ENCODE results near the gene FMNL2. TPM values are rescaled to one million over a fixed set of nuclear protein-coding genes. Genes with fewer than 3 reads are reported as not detected.

Gene FMNL2
- total RNA-seq, 1 experiment from 2014 or later, result 38.2 TPM

DNA sequence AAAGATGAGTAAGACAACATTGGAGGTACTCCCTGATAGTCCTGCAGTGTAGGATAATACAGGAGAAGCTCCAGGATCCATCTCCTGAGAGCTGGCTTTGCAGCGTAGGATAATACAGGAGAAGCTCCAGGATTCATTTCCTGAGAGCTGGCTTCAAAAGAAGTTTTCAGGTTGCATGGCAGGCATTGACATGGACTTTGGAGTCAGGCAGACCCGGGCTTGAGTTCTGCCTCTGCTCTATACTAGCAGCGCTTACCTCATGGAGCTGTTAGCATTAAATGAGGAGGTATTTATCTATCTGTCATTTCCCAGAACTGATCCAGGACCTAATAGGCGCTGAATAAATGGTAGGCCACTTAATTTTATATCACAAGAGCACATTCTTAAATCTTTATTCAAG lies 97.8 kb downstream of the FMNL2 start:
- ChIA-PET POLR2A (no interaction called here), CTCF (no interaction called here)
- Histone ChIP-seq H3K36me3 (ENCODE audit: control insufficient read depth, insufficient read depth, low read length) (no peaks in the 10 kb centered on the region), H3K9me3 (no peaks in the 10 kb centered on the region), H3K4me3 (ENCODE audit: low read depth, low read length) (no peak overlapping the region), H3K27me3 (replicated peaks; ENCODE audit: control insufficient read depth, insufficient read depth, low read length) (no peaks in the 10 kb centered on the region), H3K4me1 (no peaks in the 10 kb centered on the region)
- Mint-ChIP-seq H3K27me3 (ENCODE audit: insufficient read depth, unreplicated experiment) (no peaks in the 10 kb centered on the region), H3K27ac (ENCODE audit: unreplicated experiment) (no peak overlapping the region), H3K9me3 (ENCODE audit: unreplicated experiment) (no peaks in the 10 kb centered on the region), H3K4me1 (ENCODE audit: low read depth, unreplicated experiment) (peaks cover 10% of the 10 kb centered on the region), H3K36me3 (ENCODE audit: insufficient read depth, unreplicated experiment) (no peaks in the 10 kb centered on the region), H3K4me3 (ENCODE audit: unreplicated experiment) (no peak overlapping the region)
- intact Hi-C loops (cut with micrococcal nuclease; ENCODE audit: unreplicated experiment), result no loop called here
- DNase-seq, result no peak
- TF ChIP-seq, protein P1, sequence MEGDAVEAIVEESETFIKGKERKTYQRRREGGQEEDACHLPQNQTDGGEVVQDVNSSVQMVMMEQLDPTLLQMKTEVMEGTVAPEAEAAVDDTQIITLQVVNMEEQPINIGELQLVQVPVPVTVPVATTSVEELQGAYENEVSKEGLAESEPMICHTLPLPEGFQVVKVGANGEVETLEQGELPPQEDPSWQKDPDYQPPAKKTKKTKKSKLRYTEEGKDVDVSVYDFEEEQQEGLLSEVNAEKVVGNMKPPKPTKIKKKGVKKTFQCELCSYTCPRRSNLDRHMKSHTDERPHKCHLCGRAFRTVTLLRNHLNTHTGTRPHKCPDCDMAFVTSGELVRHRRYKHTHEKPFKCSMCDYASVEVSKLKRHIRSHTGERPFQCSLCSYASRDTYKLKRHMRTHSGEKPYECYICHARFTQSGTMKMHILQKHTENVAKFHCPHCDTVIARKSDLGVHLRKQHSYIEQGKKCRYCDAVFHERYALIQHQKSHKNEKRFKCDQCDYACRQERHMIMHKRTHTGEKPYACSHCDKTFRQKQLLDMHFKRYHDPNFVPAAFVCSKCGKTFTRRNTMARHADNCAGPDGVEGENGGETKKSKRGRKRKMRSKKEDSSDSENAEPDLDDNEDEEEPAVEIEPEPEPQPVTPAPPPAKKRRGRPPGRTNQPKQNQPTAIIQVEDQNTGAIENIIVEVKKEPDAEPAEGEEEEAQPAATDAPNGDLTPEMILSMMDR (IDR thresholded peaks at IDR 0.05; ENCODE audit: insufficient read depth in 1 of 2, low read depth in 1 of 2, low read length in 1 of 2, severe bottlenecking in 1 of 2, unreplicated experiment in 1 of 2), result no peak
- no TSS peak for BruUV-seq (replicated peaks)

GRCh38 chr2:152433289-152433688 lies 98.3 kb downstream of the FMNL2 start:
- Mint-ChIP-seq H3K27ac (ENCODE audit: unreplicated experiment) (no peak overlapping the region), H3K36me3 (ENCODE audit: insufficient read depth, unreplicated experiment) (no peaks in the 10 kb centered on the region), H3K4me1 (ENCODE audit: low read depth, unreplicated experiment) (peaks cover 10% of the 10 kb centered on the region), H3K27me3 (ENCODE audit: insufficient read depth, unreplicated experiment) (no peaks in the 10 kb centered on the region), H3K9me3 (ENCODE audit: unreplicated experiment) (no peaks in the 10 kb centered on the region), H3K4me3 (ENCODE audit: unreplicated experiment) (no peak overlapping the region)
- H3K36me3 ChIP-seq (ENCODE audit: control insufficient read depth, insufficient read depth, low read length), result no peaks in the 10 kb centered on the region
- H3K27me3 ChIP-seq (replicated peaks; ENCODE audit: control insufficient read depth, insufficient read depth, low read length), result no peaks in the 10 kb centered on the region
- BruUV-seq (replicated peaks), result no TSS peak
- POLR2A ChIA-PET, result no interaction called here
- TF ChIP-seq, protein P1 (IDR thresholded peaks at IDR 0.05; ENCODE audit: insufficient read depth in 1 of 2, low read depth in 1 of 2, low read length in 1 of 2, severe bottlenecking in 1 of 2, unreplicated experiment in 1 of 2), result no peak
- no peaks in the 10 kb centered on the region for H3K4me1 ChIP-seq
- no peak for DNase-seq
- H3K4me3 ChIP-seq (ENCODE audit: low read depth, low read length), result no peak overlapping the region
- intact Hi-C loops (cut with micrococcal nuclease; ENCODE audit: unreplicated experiment), result no loop called here
- CTCF ChIA-PET, result no interaction called here
- no peaks in the 10 kb centered on the region for H3K9me3 ChIP-seq

DNA sequence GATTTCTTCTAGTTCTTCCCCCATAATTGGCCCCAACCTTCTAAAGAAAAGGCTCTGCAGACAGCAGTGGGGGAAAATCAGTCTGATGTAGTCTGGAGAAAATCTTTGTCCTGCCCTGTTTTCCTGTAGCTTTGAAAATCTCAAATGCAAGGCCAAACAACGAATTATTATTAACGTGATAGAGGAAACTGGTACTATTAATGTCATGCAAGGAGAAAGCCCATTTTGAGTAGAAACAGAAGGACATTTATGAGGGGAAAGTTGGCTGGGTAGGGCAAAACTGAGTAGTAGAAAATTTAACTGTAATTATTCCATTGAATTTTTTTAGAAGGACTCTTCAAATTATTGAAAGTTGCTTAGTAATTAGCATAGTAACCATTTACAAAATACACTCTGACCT lies 98.8 kb downstream of the FMNL2 start:
- H3K4me3 ChIP-seq (ENCODE audit: low read depth, low read length), result no peak overlapping the region
- H3K4me3 Mint-ChIP-seq (ENCODE audit: unreplicated experiment), result no peak overlapping the region
- H3K36me3 ChIP-seq (ENCODE audit: control insufficient read depth, insufficient read depth, low read length), result no peaks in the 10 kb centered on the region
- H3K27me3 Mint-ChIP-seq (ENCODE audit: insufficient read depth, unreplicated experiment), result no peaks in the 10 kb centered on the region
- CTCF ChIA-PET, result no interaction called here
- H3K4me1 Mint-ChIP-seq (ENCODE audit: low read depth, unreplicated experiment), result peaks cover 10% of the 10 kb centered on the region
- TF ChIP-seq, protein P1 (IDR thresholded peaks at IDR 0.05; ENCODE audit: insufficient read depth in 1 of 2, low read depth in 1 of 2, low read length in 1 of 2, severe bottlenecking in 1 of 2, unreplicated experiment in 1 of 2), result no peak
- no peaks in the 10 kb centered on the region for H3K9me3 Mint-ChIP-seq (ENCODE audit: unreplicated experiment)
- POLR2A ChIA-PET, result no interaction called here
- no TSS peak for BruUV-seq (replicated peaks)
- peak overlapping the region; percentile 53 for H3K27ac Mint-ChIP-seq (ENCODE audit: unreplicated experiment)
- no peak for DNase-seq
- no peaks in the 10 kb centered on the region for H3K9me3 ChIP-seq
- intact Hi-C loops (cut with micrococcal nuclease; ENCODE audit: unreplicated experiment), result no loop called here
- H3K27me3 ChIP-seq (replicated peaks; ENCODE audit: control insufficient read depth, insufficient read depth, low read length), result no peaks in the 10 kb centered on the region
- no peaks in the 10 kb centered on the region for H3K36me3 Mint-ChIP-seq (ENCODE audit: insufficient read depth, unreplicated experiment)
- no peaks in the 10 kb centered on the region for H3K4me1 ChIP-seq
